Gastroesophageal sphincter (tissue), 3 donors: Measurements from ENCODE around the gene MTMR4.
"Not testable (repeated sequence)": the region's sequence is repeated elsewhere in the genome, so short reads cannot be mapped to it uniquely, and the experiment has no call there.

Source experiments
- CTCF ChIP-seq, 4 experiments: fragments of 200-600 bp in 2 of 4; fragments of 450-650 bp in 2 of 4; sonication (generic) in 1 of 4; IDR thresholded peaks; one replicate each; pipeline ENCODE4 v1.5.1; 2017 to 2019; ENCODE audit warnings: antibody characterized with exemption in 4 of 4, mild to moderate bottlenecking in 2 of 4, moderate library complexity in 2 of 4
- EP300 ChIP-seq: sonication (generic); formaldehyde crosslinking; IDR thresholded peaks from one replicate; pipeline ENCODE4 v1.6.1; 2017; ENCODE audit warnings: antibody characterized with exemption, mild to moderate bottlenecking

- TF ChIP-seq CTCF (IDR thresholded peaks at IDR 0.05); EP300: not testable (repeated sequence)
Observed at GRCh38 chr17:58503134-58503533, 11.3 kb downstream of the MTMR4 start.
